Measurements from ENCODE around the gene C12orf42.

The C12orf42 gene

DNA sequence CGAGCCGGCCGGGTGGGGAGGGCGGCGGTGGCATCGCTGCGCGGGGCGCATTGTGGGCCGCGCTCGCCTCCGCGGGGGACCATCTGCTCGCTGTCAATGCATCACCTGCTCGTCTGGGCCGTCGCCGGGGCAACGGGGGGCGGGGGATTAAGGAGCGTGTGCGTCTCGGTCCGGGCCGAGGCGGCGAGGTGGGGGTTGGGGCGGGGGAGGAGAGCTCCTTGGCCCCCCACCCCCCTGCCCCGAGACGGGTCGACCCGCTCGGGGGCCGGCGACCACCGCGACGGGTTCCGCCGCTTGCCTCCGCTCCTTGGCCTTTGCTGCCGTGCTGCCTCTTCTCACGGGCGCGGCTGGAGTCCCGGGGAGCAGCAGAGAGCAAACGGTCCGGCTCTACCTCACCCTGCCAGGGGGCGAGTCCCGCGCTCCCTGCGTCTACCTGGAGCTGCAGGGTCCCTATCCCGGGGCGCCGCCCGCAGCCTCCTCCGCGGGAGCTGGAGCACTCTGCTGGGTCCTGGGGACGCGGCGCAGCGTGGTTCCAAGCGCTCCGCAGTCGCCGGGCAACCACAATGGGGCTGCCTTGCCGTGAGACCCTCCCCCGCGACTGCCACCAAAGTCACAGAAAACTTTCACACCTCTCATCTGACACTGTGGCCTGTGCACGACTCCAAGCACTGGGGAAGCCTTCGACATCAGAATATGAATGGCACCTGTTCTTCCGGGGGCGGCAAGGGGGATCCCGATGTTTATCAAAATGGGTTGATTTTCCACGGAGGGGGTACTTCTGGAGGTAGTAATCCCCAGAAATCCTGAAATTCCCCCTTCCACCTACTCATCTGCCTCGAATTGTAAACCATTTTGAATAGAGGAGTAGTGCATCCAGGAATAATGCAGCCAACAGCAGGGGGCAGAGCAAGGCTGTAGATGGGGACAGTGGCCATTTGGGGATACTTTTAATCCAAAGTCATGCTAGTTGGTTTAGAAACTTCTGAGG is at the start of gene C12orf42:
Gene C12orf42 (minus strand): TSS at position 500 of the 988 bp plus-strand sequence. CDS start 17,542 bp downstream, outside the sequence.
- Histone ChIP-seq H3K27me3 (ENCODE audit: control insufficient read depth in 1 of 2, insufficient read depth in 2 of 2, low read length in 2 of 2) (peaks cover 6 to 33% of the 10 kb centered on the region in 2 donors), H3K9ac (ENCODE audit: low read length) (no peak within 1 kb of the TSS), H3K27ac (ENCODE audit: low read depth, low read length) (no peak within 1 kb of the TSS), H3K4me1 (ENCODE audit: insufficient read depth, low read length) (peaks cover 5% of the 10 kb centered on the region), H3K4me3 (ENCODE audit: low read depth in 1 of 2, low read length in 2 of 2) (peak within 1 kb of the TSS; percentile 29 to 39), H3K36me3 (ENCODE audit: insufficient read depth, low read length) (no peaks in the 10 kb centered on the region), H3K9me3 (ENCODE audit: low read length) (no peaks in the 10 kb centered on the region)

GRCh38 chr12:103542078-103542477 is 46.3 kb upstream of the C12orf42 start:
- Histone ChIP-seq H3K9me3 (ENCODE audit: low read length) (no peaks in the 10 kb centered on the region), H3K27me3 (ENCODE audit: control insufficient read depth in 1 of 2, insufficient read depth in 2 of 2, low read length in 2 of 2) (no peaks in the 10 kb centered on the region), H3K4me3 (ENCODE audit: low read depth in 1 of 2, low read length in 2 of 2) (no peak overlapping the region), H3K9ac (ENCODE audit: low read length) (no peak overlapping the region), H3K4me1 (ENCODE audit: insufficient read depth, low read length) (no peaks in the 10 kb centered on the region), H3K27ac (ENCODE audit: low read depth, low read length) (no peak overlapping the region), H3K36me3 (ENCODE audit: insufficient read depth, low read length) (no peaks in the 10 kb centered on the region)

GRCh38 chr12:103540319-103540718 is 44.6 kb upstream of the C12orf42 start:
- no peak overlapping the region for H3K27ac ChIP-seq (ENCODE audit: low read depth, low read length)
- no peaks in the 10 kb centered on the region for H3K4me1 ChIP-seq (ENCODE audit: insufficient read depth, low read length)
- H3K27me3 ChIP-seq (ENCODE audit: control insufficient read depth in 1 of 2, insufficient read depth in 2 of 2, low read length in 2 of 2): no peaks in the 10 kb centered on the region
- H3K9me3 ChIP-seq (ENCODE audit: low read length): no peaks in the 10 kb centered on the region
- no peak overlapping the region for H3K9ac ChIP-seq (ENCODE audit: low read length)
- no peak overlapping the region for H3K4me3 ChIP-seq (ENCODE audit: low read depth in 1 of 2, low read length in 2 of 2)
- H3K36me3 ChIP-seq (ENCODE audit: insufficient read depth, low read length): no peaks in the 10 kb centered on the region

- H3K4me3 ChIP-seq (ENCODE audit: low read depth in 1 of 2, low read length in 2 of 2): no peak overlapping the region
- no peaks in the 10 kb centered on the region for H3K9me3 ChIP-seq (ENCODE audit: low read length)
- H3K27me3 ChIP-seq (ENCODE audit: control insufficient read depth in 1 of 2, insufficient read depth in 2 of 2, low read length in 2 of 2): no peaks in the 10 kb centered on the region
- no peaks in the 10 kb centered on the region for H3K36me3 ChIP-seq (ENCODE audit: insufficient read depth, low read length)
- no peaks in the 10 kb centered on the region for H3K4me1 ChIP-seq (ENCODE audit: insufficient read depth, low read length)
- H3K27ac ChIP-seq (ENCODE audit: low read depth, low read length): no peak overlapping the region
- no peak overlapping the region for H3K9ac ChIP-seq (ENCODE audit: low read length)
Observed at GRCh38 chr12:103538397-103538796, 42.6 kb upstream of the C12orf42 start.

DNA sequence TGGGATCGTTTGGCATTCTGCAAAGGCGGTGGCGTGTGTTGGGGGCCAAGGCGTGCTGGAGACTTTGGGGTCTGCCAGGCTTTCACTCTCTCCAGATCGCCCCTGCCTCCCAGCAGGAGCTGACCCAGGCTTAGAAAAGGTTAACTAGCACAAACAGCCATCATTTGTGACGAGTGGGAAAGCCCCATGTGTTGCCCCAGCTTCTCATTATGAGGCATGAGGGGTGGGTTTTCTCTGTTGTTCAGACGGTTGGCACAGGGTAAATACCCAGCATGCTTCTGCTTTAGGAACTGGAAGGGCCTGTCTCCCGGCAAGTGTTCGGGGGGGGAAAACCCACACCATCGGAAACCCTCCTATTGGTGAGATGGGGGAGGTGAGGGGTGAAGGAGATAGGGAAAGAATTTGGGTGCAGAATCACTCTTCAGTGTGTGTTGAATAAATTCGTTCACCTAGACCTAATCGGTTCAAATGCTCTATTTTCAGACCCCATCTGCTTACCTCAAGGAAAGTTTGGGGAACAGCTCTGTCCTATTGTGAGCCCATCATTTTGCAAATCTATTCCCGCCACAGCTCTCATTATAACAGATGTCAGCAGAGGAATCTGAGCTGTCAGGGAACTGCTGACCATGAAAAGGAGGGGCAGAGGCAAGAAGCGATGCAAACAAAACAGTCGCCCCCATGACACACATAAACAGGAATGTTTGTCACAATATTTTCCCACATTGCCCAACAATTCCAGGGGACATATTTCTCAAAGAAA is 34.7 kb upstream of the C12orf42 start:
- H3K9me3 ChIP-seq (ENCODE audit: low read length): no peaks in the 10 kb centered on the region
- no peak overlapping the region for H3K27ac ChIP-seq (ENCODE audit: low read depth, low read length)
- no peaks in the 10 kb centered on the region for H3K4me1 ChIP-seq (ENCODE audit: insufficient read depth, low read length)
- no peaks in the 10 kb centered on the region for H3K27me3 ChIP-seq (ENCODE audit: control insufficient read depth in 1 of 2, insufficient read depth in 2 of 2, low read length in 2 of 2)
- no peaks in the 10 kb centered on the region for H3K36me3 ChIP-seq (ENCODE audit: insufficient read depth, low read length)
- no peak overlapping the region for H3K9ac ChIP-seq (ENCODE audit: low read length)
- H3K4me3 ChIP-seq (ENCODE audit: low read depth in 1 of 2, low read length in 2 of 2): no peak overlapping the region

- Histone ChIP-seq H3K27me3 (ENCODE audit: control insufficient read depth in 1 of 2, insufficient read depth in 2 of 2, low read length in 2 of 2) (no peaks in the 10 kb centered on the region), H3K4me1 (ENCODE audit: insufficient read depth, low read length) (no peaks in the 10 kb centered on the region), H3K27ac (ENCODE audit: low read depth, low read length) (no peak overlapping the region), H3K36me3 (ENCODE audit: insufficient read depth, low read length) (no peaks in the 10 kb centered on the region), H3K9ac (ENCODE audit: low read length) (no peak overlapping the region), H3K4me3 (ENCODE audit: low read depth in 1 of 2, low read length in 2 of 2) (no peak overlapping the region), H3K9me3 (ENCODE audit: low read length) (no peaks in the 10 kb centered on the region)
Observed at GRCh38 chr12:103529306-103529705, 33.5 kb upstream of the C12orf42 start.

DNA sequence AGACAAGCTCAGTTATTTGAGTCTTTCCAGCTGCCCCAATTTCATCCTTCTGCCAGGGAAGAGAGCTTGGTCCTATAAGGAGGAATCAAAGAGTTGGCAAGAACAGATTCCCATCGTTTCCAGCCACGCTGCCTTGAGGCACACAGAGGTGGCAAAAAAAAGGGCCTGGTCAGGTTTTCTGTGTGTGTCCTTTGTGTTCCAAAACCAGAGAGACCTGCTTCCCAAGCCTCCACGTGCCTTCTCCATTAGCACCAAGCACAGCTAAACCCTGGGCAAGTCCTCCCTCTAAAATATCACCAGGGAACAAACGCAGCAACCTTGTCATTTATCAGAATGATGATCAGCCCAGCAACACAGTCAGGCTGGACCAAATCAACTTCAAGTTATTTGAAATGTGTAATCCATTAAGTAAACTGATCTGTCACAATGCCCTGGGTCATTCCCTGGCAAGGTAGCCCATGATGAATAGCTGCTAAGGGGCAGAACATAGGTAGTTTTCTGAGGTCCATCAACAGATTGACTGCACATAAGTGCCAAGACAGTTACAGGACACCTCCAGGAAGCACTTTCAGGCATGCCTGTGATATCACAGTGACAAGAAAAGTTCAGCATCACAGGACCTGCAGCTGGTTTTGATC is 28.6 kb upstream of the C12orf42 start:
- H3K27me3 ChIP-seq (ENCODE audit: control insufficient read depth in 1 of 2, insufficient read depth in 2 of 2, low read length in 2 of 2): no peaks in the 10 kb centered on the region
- H3K36me3 ChIP-seq (ENCODE audit: insufficient read depth, low read length): no peaks in the 10 kb centered on the region
- H3K9ac ChIP-seq (ENCODE audit: low read length): no peak overlapping the region
- H3K27ac ChIP-seq (ENCODE audit: low read depth, low read length): no peak overlapping the region
- H3K4me3 ChIP-seq (ENCODE audit: low read depth in 1 of 2, low read length in 2 of 2): no peak overlapping the region
- no peaks in the 10 kb centered on the region for H3K9me3 ChIP-seq (ENCODE audit: low read length)
- no peaks in the 10 kb centered on the region for H3K4me1 ChIP-seq (ENCODE audit: insufficient read depth, low read length)

DNA sequence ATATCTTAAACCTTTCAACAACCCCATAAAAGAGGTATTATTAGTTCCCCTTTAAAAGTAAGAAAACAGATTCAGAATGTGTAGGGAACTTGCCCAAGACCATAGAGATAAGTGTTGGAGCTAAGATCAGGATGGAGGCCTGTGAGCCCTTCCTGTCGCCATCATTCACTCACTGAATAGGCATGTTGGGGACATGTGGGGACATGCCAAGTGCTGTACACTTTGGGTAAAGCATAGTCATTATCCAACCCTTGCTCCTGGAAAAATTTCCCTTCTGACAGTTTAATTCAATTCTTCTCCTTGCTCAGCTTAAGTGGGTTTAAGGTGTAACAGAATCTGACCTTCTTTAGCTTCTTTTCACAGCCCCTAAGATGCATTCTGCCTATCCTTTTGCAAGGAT is 28.0 kb upstream of the C12orf42 start:
- Histone ChIP-seq H3K9ac (ENCODE audit: low read length) (no peak overlapping the region), H3K4me3 (ENCODE audit: low read depth in 1 of 2, low read length in 2 of 2) (no peak overlapping the region), H3K36me3 (ENCODE audit: insufficient read depth, low read length) (no peaks in the 10 kb centered on the region), H3K4me1 (ENCODE audit: insufficient read depth, low read length) (no peaks in the 10 kb centered on the region), H3K27me3 (ENCODE audit: control insufficient read depth in 1 of 2, insufficient read depth in 2 of 2, low read length in 2 of 2) (no peaks in the 10 kb centered on the region), H3K27ac (ENCODE audit: low read depth, low read length) (no peak overlapping the region), H3K9me3 (ENCODE audit: low read length) (no peaks in the 10 kb centered on the region)

- Histone ChIP-seq H3K4me3 (ENCODE audit: low read depth in 1 of 2, low read length in 2 of 2) (no peak overlapping the region), H3K27ac (ENCODE audit: low read depth, low read length) (no peak overlapping the region), H3K36me3 (ENCODE audit: insufficient read depth, low read length) (no peaks in the 10 kb centered on the region), H3K9ac (ENCODE audit: low read length) (no peak overlapping the region), H3K27me3 (ENCODE audit: control insufficient read depth in 1 of 2, insufficient read depth in 2 of 2, low read length in 2 of 2) (no peaks in the 10 kb centered on the region), H3K9me3 (ENCODE audit: low read length) (no peaks in the 10 kb centered on the region), H3K4me1 (ENCODE audit: insufficient read depth, low read length) (no peaks in the 10 kb centered on the region)
Observed at GRCh38 chr12:103520686-103521215, 25.0 kb upstream of the C12orf42 start.

DNA sequence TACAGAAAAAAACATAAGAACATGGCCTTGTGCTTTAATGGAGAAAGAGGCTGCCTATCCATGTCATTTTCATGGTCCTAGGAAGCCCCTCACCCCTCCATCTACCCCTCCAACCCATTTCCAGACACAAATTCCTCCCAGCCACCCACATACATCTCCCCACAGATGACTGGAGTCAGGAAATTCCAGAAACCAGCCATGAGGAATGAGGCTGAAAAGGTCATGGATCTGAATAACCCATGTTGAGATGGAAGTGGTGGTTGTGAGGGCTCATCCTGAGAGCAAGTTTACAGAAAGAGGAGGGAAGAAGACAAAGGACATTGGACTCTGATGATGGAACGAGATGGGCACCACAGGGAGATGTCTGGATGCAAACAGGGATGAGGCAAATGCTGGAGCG is 23.9 kb upstream of the C12orf42 start:
- Histone ChIP-seq H3K27me3 (ENCODE audit: control insufficient read depth in 1 of 2, insufficient read depth in 2 of 2, low read length in 2 of 2) (no peaks in the 10 kb centered on the region), H3K9me3 (ENCODE audit: low read length) (no peaks in the 10 kb centered on the region), H3K4me1 (ENCODE audit: insufficient read depth, low read length) (no peaks in the 10 kb centered on the region), H3K27ac (ENCODE audit: low read depth, low read length) (no peak overlapping the region), H3K4me3 (ENCODE audit: low read depth in 1 of 2, low read length in 2 of 2) (no peak overlapping the region), H3K36me3 (ENCODE audit: insufficient read depth, low read length) (no peaks in the 10 kb centered on the region), H3K9ac (ENCODE audit: low read length) (no peak overlapping the region)

DNA sequence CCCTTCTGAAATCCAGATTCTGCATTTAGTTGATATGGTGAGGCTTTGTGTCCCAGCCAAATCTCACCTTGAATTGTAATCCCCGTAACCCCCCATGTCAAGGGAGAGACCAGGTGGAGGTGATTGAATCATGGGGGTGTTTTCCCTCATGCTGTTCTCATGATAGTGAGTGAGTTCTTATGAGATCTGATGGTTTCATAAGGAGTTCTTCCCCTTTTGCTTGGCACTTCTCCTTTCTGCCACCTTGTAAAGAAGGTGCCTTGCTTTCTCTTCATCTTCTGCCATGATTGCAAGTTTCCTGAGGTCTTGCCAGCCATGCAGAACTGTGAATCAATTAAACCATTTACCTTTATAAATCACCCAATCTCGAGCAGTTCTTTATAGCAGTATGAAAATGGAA is 23.1 kb upstream of the C12orf42 start:
- H3K27ac ChIP-seq (ENCODE audit: low read depth, low read length): no peak overlapping the region
- H3K9me3 ChIP-seq (ENCODE audit: low read length): no peaks in the 10 kb centered on the region
- H3K27me3 ChIP-seq (ENCODE audit: control insufficient read depth in 1 of 2, insufficient read depth in 2 of 2, low read length in 2 of 2): no peaks in the 10 kb centered on the region
- no peak overlapping the region for H3K4me3 ChIP-seq (ENCODE audit: low read depth in 1 of 2, low read length in 2 of 2)
- no peaks in the 10 kb centered on the region for H3K36me3 ChIP-seq (ENCODE audit: insufficient read depth, low read length)
- no peaks in the 10 kb centered on the region for H3K4me1 ChIP-seq (ENCODE audit: insufficient read depth, low read length)
- no peak overlapping the region for H3K9ac ChIP-seq (ENCODE audit: low read length)
